GM18870 (cell line): ENCODE measurements around the gene FANCD2.
"Not testable (repeated sequence)": the region's sequence is repeated elsewhere in the genome, so short reads cannot be mapped to it uniquely, and the experiment has no call there.

Source experiments
- ATAC-seq: cut with Tn5 transposase; IDR thresholded peaks from one replicate; pipeline ENCODE4 v1.9.1; 2021; ENCODE audit warnings: moderate library complexity; ENCODE audit not compliant: unreplicated experiment

FANCD2 gene

DNA sequence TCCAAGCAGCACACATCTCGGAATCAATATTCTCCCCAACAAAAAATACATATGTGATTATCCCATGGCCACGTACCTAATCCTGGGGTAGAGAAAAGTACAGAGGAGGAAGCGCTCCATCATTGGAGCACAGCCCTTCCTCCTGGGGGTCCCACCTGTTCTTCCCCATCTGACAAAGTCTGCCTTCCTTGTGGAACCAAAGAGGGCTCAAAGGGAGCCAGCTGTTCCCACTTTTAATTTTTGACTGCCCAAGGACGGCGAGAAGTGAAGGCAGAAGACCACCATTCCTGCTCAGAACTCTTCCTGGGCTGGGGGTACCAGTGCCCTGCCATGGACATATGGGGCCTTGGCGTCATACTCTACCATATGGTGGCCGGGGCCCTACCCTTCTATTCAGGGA is 14.1 kb upstream of the FANCD2 start:
- no peak for ATAC-seq

DNA sequence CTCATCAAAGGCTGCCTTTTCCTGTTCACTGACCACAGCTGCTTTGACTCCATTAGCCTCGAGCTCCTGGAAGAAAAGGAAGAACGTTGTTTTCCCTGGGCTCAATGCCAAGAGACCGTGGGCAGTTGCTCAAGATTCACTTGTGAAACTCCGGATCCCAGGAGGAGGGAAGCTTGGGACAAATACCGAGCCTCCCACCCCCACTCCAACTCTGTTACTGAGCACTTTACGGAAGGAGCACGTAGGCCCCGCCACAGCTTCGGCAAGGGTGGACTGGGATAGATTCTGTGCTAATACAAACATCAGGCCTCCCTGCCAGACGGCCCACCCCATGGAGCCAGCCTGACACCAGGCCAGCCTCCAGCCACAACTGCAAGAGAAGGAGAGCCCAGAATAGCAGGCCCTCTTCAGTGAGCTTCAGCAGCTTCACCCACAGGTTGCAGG is 10.8 kb upstream of the FANCD2 start:
- ATAC-seq: no peak

GRCh38 chr3:10017636-10018292 is 8.5 kb upstream of the FANCD2 start:
- no peak for ATAC-seq

- not testable (repeated sequence) for ATAC-seq
Measured at GRCh38 chr3:10018806-10019205, 7.4 kb upstream of the FANCD2 start.

- ATAC-seq: no peak
Measured at GRCh38 chr3:10019326-10019725, 6.9 kb upstream of the FANCD2 start.

- no peak for ATAC-seq
Measured at GRCh38 chr3:10021856-10022775, 4.1 kb upstream of the FANCD2 start.

DNA sequence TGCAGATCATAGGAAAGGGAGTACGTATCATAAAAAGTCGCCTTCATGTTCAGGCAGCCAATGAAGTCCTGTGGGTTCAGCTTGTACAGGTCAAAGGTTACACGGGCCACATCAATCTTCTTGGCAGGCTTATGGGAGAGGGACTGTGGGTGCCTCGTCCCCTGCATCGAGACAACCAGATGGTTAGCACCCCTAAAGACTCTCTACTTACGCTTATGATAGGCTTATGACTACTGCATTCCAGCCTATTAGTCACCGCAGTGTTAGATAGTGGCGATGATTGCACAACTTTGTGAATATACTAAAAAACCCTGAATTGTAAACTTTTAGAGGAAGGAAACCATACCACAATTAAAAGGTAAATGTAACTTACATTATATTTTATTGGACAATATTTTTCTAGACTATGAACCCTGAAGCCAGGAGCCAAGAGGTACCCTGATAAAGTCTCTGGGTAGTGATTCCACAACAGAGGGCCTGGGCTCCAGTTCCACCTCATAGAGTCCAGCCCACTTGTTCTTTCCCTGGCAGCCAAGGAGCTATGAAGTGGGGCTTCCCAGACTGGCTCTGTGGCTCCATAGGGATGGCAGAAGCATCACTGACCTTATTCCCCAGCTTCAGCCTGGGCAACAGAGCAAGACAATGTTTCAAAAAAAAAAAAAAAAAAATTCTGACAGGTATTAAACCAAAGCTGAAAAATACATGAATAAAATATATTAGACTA is 2.5 kb upstream of the FANCD2 start:
- no peak for ATAC-seq

DNA sequence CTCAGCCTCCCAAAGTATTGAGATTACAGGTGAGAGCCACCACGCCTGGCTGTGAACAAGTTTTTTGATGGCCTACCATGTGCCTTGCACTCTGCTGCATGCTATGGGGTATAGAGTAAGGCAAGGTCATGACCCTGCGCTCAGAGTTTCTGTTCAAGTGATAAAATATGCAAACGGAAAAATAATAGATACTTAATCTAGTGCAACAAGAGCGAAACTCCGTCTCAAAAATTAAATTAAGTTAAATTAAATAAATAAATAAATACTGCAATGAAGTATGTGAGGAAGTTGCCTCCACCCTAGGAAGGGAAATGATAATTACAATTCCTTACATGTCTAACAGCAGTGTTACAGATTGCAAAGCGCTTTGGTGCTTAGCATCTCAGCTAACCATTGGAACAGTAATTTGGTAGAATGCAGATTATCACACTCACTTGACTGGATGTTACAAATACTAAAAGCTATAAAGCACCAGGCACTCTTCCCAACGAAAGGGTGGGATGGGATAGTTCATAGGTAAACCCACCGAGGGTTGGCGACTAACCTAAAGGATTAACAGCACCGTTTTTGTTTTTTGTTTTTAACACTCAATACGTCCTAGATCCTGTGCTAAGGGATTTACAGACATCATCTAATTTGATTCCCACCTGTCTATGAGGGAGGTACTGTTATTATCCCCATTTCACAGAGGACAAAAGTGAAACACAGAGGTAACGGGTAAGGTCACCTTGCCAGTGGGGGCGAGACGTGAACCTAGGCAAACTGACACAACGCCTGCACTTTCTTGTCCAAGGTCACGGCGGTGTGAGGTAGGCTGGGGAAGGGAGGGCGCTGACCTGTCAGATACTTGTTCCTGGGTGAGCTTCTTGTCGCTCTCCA is 793 bp upstream of the FANCD2 start:
- ATAC-seq: no peak

GRCh38 chr3:10041034-10041433 is 14.8 kb downstream of the FANCD2 start:
- no peak for ATAC-seq

DNA sequence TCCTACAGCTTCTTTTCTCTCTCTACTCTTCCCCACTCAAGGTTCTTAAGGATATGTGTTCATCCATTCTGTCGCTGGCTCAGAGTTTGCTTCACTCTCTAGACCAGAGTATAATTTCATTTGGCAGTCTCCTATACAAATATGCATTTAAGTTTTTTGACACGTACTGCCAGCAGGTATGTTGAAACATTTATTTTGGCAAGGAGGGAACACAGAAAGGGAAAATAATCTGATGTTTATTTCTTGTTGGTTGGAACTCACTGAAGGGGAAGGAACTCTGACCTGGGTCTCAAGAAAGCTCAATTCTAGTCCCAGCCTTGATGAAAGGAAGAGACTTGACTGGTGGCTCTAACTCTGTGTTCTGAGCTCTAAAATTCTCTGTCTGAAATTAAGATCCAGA is 21.6 kb downstream of the FANCD2 start:
- ATAC-seq: no peak

DNA sequence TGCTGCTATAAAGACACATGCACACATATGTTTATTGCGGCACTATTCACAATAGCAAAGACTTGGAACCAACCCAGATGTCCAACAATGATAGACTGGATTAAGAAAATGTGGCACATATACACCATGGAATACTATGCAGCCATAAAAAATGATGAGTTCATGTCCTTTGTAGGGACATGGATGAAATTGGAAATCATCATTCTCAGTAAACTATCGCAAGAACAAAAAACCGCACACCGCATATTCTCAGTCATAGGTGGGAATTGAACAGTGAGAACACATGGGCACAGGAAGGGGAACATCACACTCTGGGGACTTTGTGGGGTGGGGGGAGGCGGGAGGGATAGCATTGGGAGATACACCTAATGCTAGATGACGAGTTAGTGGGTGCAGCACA is 26.8 kb downstream of the FANCD2 start:
- ATAC-seq: not testable (repeated sequence)

GRCh38 chr3:10055097-10055496 is 28.9 kb downstream of the FANCD2 start:
- no peak for ATAC-seq

- ATAC-seq: not testable (repeated sequence)
Measured at GRCh38 chr3:10070077-10070476, 43.8 kb downstream of the FANCD2 start.

DNA sequence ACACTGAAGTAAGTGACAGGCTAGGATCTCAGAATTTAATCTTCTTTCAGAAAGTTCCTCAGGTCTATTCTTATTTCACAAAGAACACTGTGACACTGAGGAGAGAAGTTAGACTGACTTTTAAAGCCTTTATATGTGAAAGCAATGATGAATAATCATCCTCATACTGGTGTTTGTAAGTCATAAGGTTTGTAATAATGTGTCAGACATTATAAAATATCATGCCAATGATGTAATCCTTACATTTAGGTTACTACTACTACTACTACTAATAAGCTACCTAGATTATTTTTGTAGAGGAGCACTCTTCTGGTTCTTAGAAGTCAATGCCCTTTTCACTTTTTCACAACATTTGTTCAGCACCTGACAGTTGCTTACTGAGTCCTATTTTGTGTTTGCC is 48.4 kb downstream of the FANCD2 start:
- ATAC-seq: no peak

- ATAC-seq: no peak
Measured at GRCh38 chr3:10081871-10082270, 55.6 kb downstream of the FANCD2 start.

GRCh38 chr3:10085738-10086137 is 59.5 kb downstream of the FANCD2 start:
- ATAC-seq: no peak

DNA sequence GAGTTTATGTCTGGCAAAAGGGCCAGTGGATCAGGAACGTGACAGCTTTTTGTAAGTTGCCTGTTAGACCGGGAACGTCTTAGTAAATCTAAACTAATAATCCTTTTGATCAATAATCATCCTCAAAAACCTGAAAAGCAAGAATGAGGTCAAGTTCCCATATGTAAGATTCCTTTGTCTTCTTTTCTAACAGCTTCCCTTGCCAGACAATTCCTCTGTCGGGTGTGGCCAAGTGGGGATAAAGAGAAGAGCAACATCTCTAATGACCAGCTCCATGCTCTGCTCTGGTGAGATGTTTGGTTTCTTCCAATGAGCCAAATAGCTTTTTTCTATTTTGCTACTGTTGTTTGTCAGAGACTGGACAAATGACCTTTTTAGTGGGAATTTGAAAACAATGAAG is 62.0 kb downstream of the FANCD2 start:
- no peak for ATAC-seq

GRCh38 chr3:10090179-10090578 is 63.9 kb downstream of the FANCD2 start:
- no peak for ATAC-seq

DNA sequence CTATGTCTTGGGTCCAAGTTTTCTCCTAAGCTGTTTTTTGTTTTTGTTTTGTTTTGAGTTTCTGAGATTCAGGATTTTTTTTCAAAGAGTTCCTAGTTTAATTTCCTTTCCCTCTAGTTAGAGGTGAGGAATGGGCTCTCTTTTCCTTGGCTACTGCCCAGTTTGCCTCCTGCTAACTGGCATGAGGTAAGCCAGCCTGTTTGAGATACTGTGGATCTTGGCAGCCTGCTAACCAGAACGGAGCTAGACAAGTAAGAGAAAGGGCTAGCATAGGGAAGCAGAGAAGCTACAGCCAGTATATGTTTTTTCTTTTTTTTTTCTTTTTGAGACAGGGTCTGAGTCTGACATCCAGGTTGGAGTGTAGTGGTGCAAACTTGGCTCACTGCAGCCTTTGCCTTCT is 64.5 kb downstream of the FANCD2 start:
- not testable (repeated sequence) for ATAC-seq

DNA sequence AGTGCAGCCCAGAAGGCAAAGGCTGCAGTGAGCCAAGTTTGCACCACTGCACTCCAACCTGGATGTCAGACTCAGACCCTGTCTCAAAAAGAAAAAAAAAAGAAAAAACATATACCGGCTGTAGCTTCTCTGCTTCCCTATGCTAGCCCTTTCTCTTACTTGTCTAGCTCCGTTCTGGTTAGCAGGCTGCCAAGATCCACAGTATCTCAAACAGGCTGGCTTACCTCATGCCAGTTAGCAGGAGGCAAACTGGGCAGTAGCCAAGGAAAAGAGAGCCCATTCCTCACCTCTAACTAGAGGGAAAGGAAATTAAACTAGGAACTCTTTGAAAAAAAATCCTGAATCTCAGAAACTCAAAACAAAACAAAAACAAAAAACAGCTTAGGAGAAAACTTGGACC is 65.2 kb downstream of the FANCD2 start:
- not testable (repeated sequence) for ATAC-seq

GRCh38 chr3:10093678-10094077 is 67.4 kb downstream of the FANCD2 start:
- ATAC-seq: no peak
